Adrenal gland (tissue), 12 donors: Measurements from ENCODE around the gene ATXN7L2. TPM values are rescaled to one million over a fixed set of nuclear protein-coding genes. Genes with fewer than 3 reads are reported as not detected.

Source experiments
- DNase-seq, 7 donors: peaks; one replicate each; pipeline ENCODE4 v3.0.0-alpha.2; 2019 to 2020
- H3K27ac ChIP-seq, 5 donors: fragments of 200-600 bp; sonication (generic) in 4 of 5; 1 replicate in 3 of 5; 2 replicates in 2 of 5; pipeline versions ENCODE4 v1.5.1 to v1.8.0; 2016 to 2020; ENCODE audit warnings: mild to moderate bottlenecking in 1 of 5
- H3K27me3 ChIP-seq: fragments of 200-600 bp; 2 replicates; pipeline ENCODE4 v1.8.0; 2021
- H3K36me3 ChIP-seq, 2 donors: fragments of 200-600 bp; replicated peaks in 1 of 2; 1 replicate in 1 of 2; 2 replicates in 1 of 2; pipeline versions ENCODE4 v1.5.1 to v1.8.0; 2018 to 2022
- H3K4me1 ChIP-seq, 2 donors: fragments of 200-600 bp; replicated peaks in 1 of 2; 1 replicate in 1 of 2; 2 replicates in 1 of 2; pipeline versions ENCODE4 v1.5.1 to v1.8.0; 2018 to 2021
- H3K4me3 ChIP-seq, 4 donors: fragments of 200-600 bp; sonication (generic) in 3 of 4; one replicate each; pipeline ENCODE4 v1.5.1; 2016 to 2018
- H3K9me3 ChIP-seq, 3 donors: fragments of 200-600 bp; sonication (generic) in 1 of 3; replicated peaks in 1 of 3; 1 replicate in 2 of 3; 2 replicates in 1 of 3; pipeline versions ENCODE4 v1.5.1 to v1.8.0; 2016 to 2021
- CTCF ChIP-seq, 6 experiments: fragments of 450-650 bp in 4 of 6; fragments of 200-600 bp in 2 of 6; sonication (generic) in 1 of 6; IDR thresholded peaks; 1 replicate in 5 of 6; 2 replicates in 1 of 6; pipeline versions ENCODE4 v1.5.1 to v1.8.0; 2016 to 2021; ENCODE audit warnings: antibody characterized with exemption in 6 of 6, mild to moderate bottlenecking in 2 of 6, moderate library complexity in 1 of 6
- POLR2A ChIP-seq, 2 donors: fragments of 450-650 bp; IDR thresholded peaks; one replicate each; pipeline ENCODE4 v1.6.1; 2017; ENCODE audit warnings: antibody characterized with exemption in 2 of 2, mild to moderate bottlenecking in 2 of 2, moderate library complexity in 1 of 2
- WGBS, 4 donors: extraction: QIAGEN DNeasy Blood & Tissue Kit in 2 of 4; methylation state at CpG; one replicate each; pipeline versions ENCODE4 v1.1.5 to v1.1.7; 2013 to 2017; 5-methylcytosine and 5-hydroxymethylcytosine counted together
- intact Hi-C, 2 donors: fragments of 100-400 bp; cut with DNase I; formaldehyde crosslinking; loops; one replicate each; pipeline versions ENCODE4 v1.14.1 to v1.15.0; 2022 to 2023
- polyA plus RNA-seq, 3 donors: library from polyadenylated mRNA; stranded (reverse); fragments of 200-250 nt in 2 of 3; fragments of 350-450 nt in 1 of 3; fragmentation: Illumina TruSeq in 1 of 3; extraction: RNeasy Lipid Tissue Mini Kit (QIAGEN cat#74804) in 1 of 3; gene quantifications; one replicate each; pipeline ENCODE4 v1.2.3, GENCODE V29; 2013 to 2014
- total RNA-seq, 9 donors: library from RNA; depleted of rRNA in 4 of 9; stranded (reverse); fragments of >200 nt in 4 of 9; fragments of 120-200 nt in 1 of 9; fragmentation: NEBNext Ultra II Directional in 1 of 9; extraction: Animal tissue kit (Norgen Biotek cat#: 25700) in 1 of 9; gene quantifications; one replicate each; pipeline versions ENCODE4 v1.1.0 to v1.2.4, GENCODE V29; 2013 to 2023
- donor health status: healthy with polysubstance abuse.
- donor health status: Bipolar disorder and iron deficiency.
- donor health status: DM: yes; HTN: yes; CAD: no.
- donor health status: DM: no; HTN: no; CAD: no.
- donor health status: DM: no; HTN: no; CAD: no.
- donor health status: DM: yes; HTN: yes; CAD: no.

ATXN7L2 gene
- total and polyA plus RNA-seq, 12 donors = 3.1 to 109 (median 10.2) TPM

- no peaks in the 10 kb centered on the region for H3K27me3 ChIP-seq
- intact Hi-C loops = no loop called here
- H3K9me3 ChIP-seq = no peaks in the 10 kb centered on the region
- H3K4me3 ChIP-seq = no peak overlapping the region
- H3K27ac ChIP-seq = no peak overlapping the region
- TF ChIP-seq CTCF (IDR thresholded peaks at IDR 0.05) (no peak), POLR2A (IDR thresholded peaks at IDR 0.05) (no peak)
- whole genome bisulfite sequencing, 4 donors = 82 to 87% (median 86%) methylated on average over 2 of the region's 2 CpGs
- DNase-seq = no peak
- H3K36me3 ChIP-seq = no peaks in the 10 kb centered on the region
- peaks cover 0 to 7% of the 10 kb centered on the region in 2 donors for H3K4me1 ChIP-seq
Observed at GRCh38 chr1:109513110-109513710, 29.5 kb downstream of the ATXN7L2 start.

- WGBS, 4 donors = 67 to 87% (median 83%) methylated on average over 3 of the region's 3 CpGs
Observed at GRCh38 chr1:109514846-109515245, 31.1 kb downstream of the ATXN7L2 start.

GRCh38 chr1:109516872-109517271 is 33.2 kb downstream of the ATXN7L2 start:
- Histone ChIP-seq H3K4me3 (no peak overlapping the region), H3K9me3 (no peaks in the 10 kb centered on the region), H3K4me1 (peaks cover 10 to 14% of the 10 kb centered on the region in 2 donors), H3K36me3 (no peaks in the 10 kb centered on the region), H3K27me3 (no peaks in the 10 kb centered on the region), H3K27ac (no peak overlapping the region)
- DNase-seq = no peak
- 68 to 77% (median 73%) methylated on average over 3 to 5 of the region's 5 CpGs for WGBS, 4 donors
- TF ChIP-seq POLR2A (IDR thresholded peaks at IDR 0.05) (no peak), CTCF (IDR thresholded peaks at IDR 0.05) (no peak)
- intact Hi-C loops = no loop called here

More at GRCh38 chr1:109514846-109515245, 31.1 kb downstream of the ATXN7L2 start:
- no peaks in the 10 kb centered on the region for H3K27me3 ChIP-seq
- no peak for TF ChIP-seq CTCF (IDR thresholded peaks at IDR 0.05)
- no peak for TF ChIP-seq POLR2A (IDR thresholded peaks at IDR 0.05)
- no peak for DNase-seq
- H3K36me3 ChIP-seq = no peaks in the 10 kb centered on the region
- no peak overlapping the region for H3K4me3 ChIP-seq
- H3K27ac ChIP-seq = no peak overlapping the region
- H3K9me3 ChIP-seq = no peaks in the 10 kb centered on the region
- H3K4me1 ChIP-seq = peaks cover 0 to 7% of the 10 kb centered on the region in 2 donors
- intact Hi-C loops = no loop called here

GRCh38 chr1:109517337-109517736 is 33.6 kb downstream of the ATXN7L2 start:
- peaks cover 10 to 14% of the 10 kb centered on the region in 2 donors for H3K4me1 ChIP-seq
- DNase-seq = no peak
- intact Hi-C loops = no loop called here
- no peak for TF ChIP-seq CTCF (IDR thresholded peaks at IDR 0.05)
- TF ChIP-seq POLR2A (IDR thresholded peaks at IDR 0.05) = no peak
- no peaks in the 10 kb centered on the region for H3K36me3 ChIP-seq
- no peak overlapping the region for H3K27ac ChIP-seq
- H3K9me3 ChIP-seq = no peaks in the 10 kb centered on the region
- 83 to 88% (median 85%) methylated on average over 5 of the region's 5 CpGs for whole genome bisulfite sequencing, 4 donors
- no peaks in the 10 kb centered on the region for H3K27me3 ChIP-seq
- no peak overlapping the region for H3K4me3 ChIP-seq
